ENCODE results near the gene TTYH2. TPM values are rescaled to one million over a fixed set of nuclear protein-coding genes. Genes with fewer than 3 reads are reported as not detected.

The TTYH2 gene
- total and polyA plus RNA-seq, 10 of the 15 experiments (the other 5 are each of a cell fraction or from before 2014, with no cell fraction given), result 0.26 to 25.2 (median 6.6) TPM

DNA sequence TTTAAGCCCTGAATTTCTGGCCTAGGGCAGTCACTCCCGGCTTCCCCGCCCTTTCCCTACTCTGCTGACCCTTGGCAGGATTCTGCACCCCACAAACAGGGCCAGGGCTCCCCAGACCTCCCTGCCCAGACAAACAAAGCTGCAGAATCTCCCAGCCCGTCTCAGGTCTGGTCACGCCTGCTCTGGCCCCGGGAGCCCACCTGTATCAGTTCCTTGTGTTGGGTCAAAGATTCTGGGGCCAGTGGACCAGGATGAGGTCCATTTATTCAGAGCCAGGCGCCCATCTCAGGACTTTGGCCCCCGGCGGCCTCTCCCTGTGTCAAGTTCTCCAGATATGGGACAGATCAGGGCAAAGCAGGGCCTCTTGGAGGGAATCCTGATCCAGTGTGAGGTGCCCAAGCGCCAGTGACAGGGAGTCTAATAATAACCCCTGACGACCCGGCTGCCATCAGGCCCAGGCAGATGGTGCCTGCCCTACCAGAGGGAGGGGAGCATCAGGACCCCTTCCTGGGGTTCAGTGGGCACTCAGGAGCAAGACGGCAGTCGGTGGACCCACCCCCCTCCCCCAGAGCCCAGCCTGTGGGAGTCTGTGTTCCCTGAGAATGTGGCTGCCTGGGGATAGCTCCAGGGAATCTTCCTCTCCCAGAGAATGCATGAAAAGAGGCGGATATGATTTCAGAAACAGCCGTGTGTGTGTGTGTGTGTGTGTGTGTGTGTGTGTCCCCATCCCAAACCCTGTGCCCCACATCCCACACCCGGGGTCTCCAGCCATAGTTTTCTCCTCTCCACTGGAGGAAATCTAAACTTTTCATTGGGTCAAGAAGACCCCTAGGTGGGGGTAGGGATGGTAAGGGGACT, 1.3 kb downstream of the TTYH2 start:
- Histone ChIP-seq H3K4me3 (peak overlapping the region; percentile 77), H4K20me1 (ENCODE audit: control insufficient read depth, insufficient read depth) (peaks cover 3% of the 10 kb centered on the region; the same call in 1 of the 2 replicates), H3K4me1 (ENCODE audit: control insufficient read depth, insufficient read depth, low read length) (peaks cover 28% of the 10 kb centered on the region), H2AFZ (ENCODE audit: control insufficient read depth, low read depth, low read length) (no peak overlapping the region), H3K9me3 (replicated peaks; ENCODE audit: control insufficient read depth, insufficient read depth, low read length) (no peaks in the 10 kb centered on the region), H3K9ac (ENCODE audit: control insufficient read depth, insufficient read depth, low read length) (peak overlapping the region; percentile 53), H3K79me2 (ENCODE audit: control insufficient read depth, insufficient read depth, low read length) (peaks cover 15% of the 10 kb centered on the region), H3K36me3 (ENCODE audit: control insufficient read depth in 2 of 2, insufficient read depth in 2 of 2, low read length in 1 of 2) (peaks cover 7 to 9% of the 10 kb centered on the region in 2 experiments), H3K27me3 (replicated peaks in 1 of 2; ENCODE audit: control insufficient read depth in 2 of 2, insufficient read depth in 2 of 2, low read length in 1 of 2) (no peaks in the 10 kb centered on the region), H3K4me2 (ENCODE audit: control insufficient read depth, insufficient read depth) (peak overlapping the region; percentile 75; the same call in 1 of the 2 replicates), H3K27ac (ENCODE audit: control insufficient read depth, insufficient read depth) (no peak overlapping the region; the same call in 1 of the 2 replicates)
- in situ Hi-C loops (cut with MboI), result loop anchor here (10.0 kb wide), 1 partner anchor 60 kb away; the partner anchor contains the start of gene DNAI2
- no peak for ATAC-seq
- no TSS peak for BruUV-seq (replicated peaks)
- DNase-seq (ENCODE audit: low read depth, low spot score), result no peak
- ChIA-PET RAD21 (ENCODE audit: unreplicated experiment) (interaction anchor here (1.9 kb wide), 1 partner anchor 82 kb away, joined by 10 read pairs; no protein-coding TSS in a partner anchor), POLR2A (interaction anchor here (0.6 to 2.1 kb wide), 5 partner anchors 9 to 161 kb away, joined by 3 to 7 read pairs (median 3); no protein-coding TSS in a partner anchor), SMC1A (ENCODE audit: uncharacterized antibody, unreplicated experiment) (no interaction called here), CTCF (interaction anchor here (0.8 to 3.4 kb wide), 3 partner anchors 11 to 83 kb away, joined by 3 to 25 read pairs (median 12); partner anchors contain the start of gene RPL38)
- WGBS (ENCODE audit: insufficient coverage, insufficient replicate concordance, low lambda C conversion rate, missing lambda C conversion rate), result 79% methylated on average over 14 of the region's 16 CpGs
- TF ChIP-seq RCOR1 (conservative IDR thresholded peaks at IDR 0.05; ENCODE audit: low read depth, low read length) (no peak), ATF7 (IDR thresholded peaks at IDR 0.05; ENCODE audit: low read depth) (no peak), PML (IDR thresholded peaks at IDR 0.05; ENCODE audit: low read length) (no peak)
- TF ChIP-seq, protein P1, sequence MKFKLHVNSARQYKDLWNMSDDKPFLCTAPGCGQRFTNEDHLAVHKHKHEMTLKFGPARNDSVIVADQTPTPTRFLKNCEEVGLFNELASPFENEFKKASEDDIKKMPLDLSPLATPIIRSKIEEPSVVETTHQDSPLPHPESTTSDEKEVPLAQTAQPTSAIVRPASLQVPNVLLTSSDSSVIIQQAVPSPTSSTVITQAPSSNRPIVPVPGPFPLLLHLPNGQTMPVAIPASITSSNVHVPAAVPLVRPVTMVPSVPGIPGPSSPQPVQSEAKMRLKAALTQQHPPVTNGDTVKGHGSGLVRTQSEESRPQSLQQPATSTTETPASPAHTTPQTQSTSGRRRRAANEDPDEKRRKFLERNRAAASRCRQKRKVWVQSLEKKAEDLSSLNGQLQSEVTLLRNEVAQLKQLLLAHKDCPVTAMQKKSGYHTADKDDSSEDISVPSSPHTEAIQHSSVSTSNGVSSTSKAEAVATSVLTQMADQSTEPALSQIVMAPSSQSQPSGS (IDR thresholded peaks at IDR 0.05; ENCODE audit: low read length), result no peak
- intact Hi-C loops (cut with micrococcal nuclease; ENCODE audit: unreplicated experiment), result loop anchor here (5.0 kb wide), 1 partner anchor 68 kb away; no protein-coding TSS in a partner anchor
- FAIRE-seq, result no peak

Data from GM12878 (cell line).